Sigmoid colon (tissue), 7 donors: ENCODE data around the gene TSC2. TPM values are rescaled to one million over a fixed set of nuclear protein-coding genes. Genes with fewer than 3 reads are reported as not detected.

ENCODE experiments used
- DNase-seq: peaks from one replicate; pipeline ENCODE4 v3.0.0-alpha.2; 2019
- H3K27ac ChIP-seq, 4 donors: fragments of 200-600 bp; sonication (generic); one replicate each; pipeline ENCODE4 v1.5.1; 2016 to 2019; ENCODE audit warnings: mild to moderate bottlenecking in 1 of 4
- H3K27me3 ChIP-seq, 3 donors: fragments of 200-600 bp; sonication (generic); one replicate each; pipeline ENCODE4 v1.5.1; 2019; ENCODE audit warnings: mild to moderate bottlenecking in 1 of 3
- H3K36me3 ChIP-seq, 4 donors: fragments of 200-600 bp; sonication (generic); one replicate each; pipeline ENCODE4 v1.5.1; 2016 to 2019
- H3K4me1 ChIP-seq, 4 donors: fragments of 200-600 bp; sonication (generic); one replicate each; pipeline ENCODE4 v1.5.1; 2017 to 2019
- H3K4me3 ChIP-seq, 4 donors: fragments of 200-600 bp; sonication (generic); one replicate each; pipeline ENCODE4 v1.5.1; 2017 to 2019; ENCODE audit warnings: mild to moderate bottlenecking in 2 of 4, moderate library complexity in 1 of 4
- H3K9me3 ChIP-seq, 4 donors: fragments of 200-600 bp in 3 of 4; sonication (generic) in 3 of 4; one replicate each; pipeline versions ENCODE4 v1.5.1 to v1.6.1; 2013 to 2019
- EP300 ChIP-seq, 4 donors: sonication (generic); formaldehyde crosslinking; IDR thresholded peaks; one replicate each; pipeline ENCODE4 v1.6.1; 2017; ENCODE audit warnings: antibody characterized with exemption in 4 of 4
- POLR2A ChIP-seq, 2 donors: fragments of 450-650 bp; IDR thresholded peaks; one replicate each; pipeline ENCODE4 v1.6.1; 2016; ENCODE audit warnings: antibody characterized with exemption in 2 of 2, mild to moderate bottlenecking in 2 of 2, moderate library complexity in 2 of 2
- POLR2AphosphoS5 ChIP-seq, 4 donors: sonication (generic); formaldehyde crosslinking; IDR thresholded peaks; one replicate each; pipeline ENCODE4 v1.6.1; 2017; ENCODE audit warnings: antibody characterized with exemption in 4 of 4
- WGBS, 2 donors: extraction: QIAGEN DNeasy Blood & Tissue Kit; methylation state at CpG; one replicate each; pipeline ENCODE4 v1.1.7; 2013; 5-methylcytosine and 5-hydroxymethylcytosine counted together
- intact Hi-C: fragments of 100-400 bp; cut with DNase I; formaldehyde crosslinking; loops from one replicate; pipeline ENCODE4 v1.15.1; 2023
- polyA plus RNA-seq, 3 donors: library from polyadenylated mRNA; stranded (reverse); fragments of 200-250 nt; gene quantifications; one replicate each; pipeline ENCODE4 v1.2.3, GENCODE V29; 2013
- total RNA-seq, 4 donors: library from RNA; depleted of rRNA; stranded (reverse); fragments of >200 nt; gene quantifications; one replicate each; pipeline ENCODE4 v1.1.0, GENCODE V29; 2016
- TF ChIP-seq, protein P1 (sequence below), 4 experiments: fragments of 450-650 bp in 3 of 4; fragments of 200-600 bp in 1 of 4; IDR thresholded peaks; one replicate each; pipeline ENCODE4 v1.5.1; 2016 to 2019; ENCODE audit warnings: antibody characterized with exemption in 4 of 4, mild to moderate bottlenecking in 3 of 4, moderate library complexity in 2 of 4
- donor health status: healthy with polysubstance abuse.
- donor health status: Bipolar disorder and iron deficiency.
- donor health status: healthy.

Gene TSC2
- total and polyA plus RNA-seq, 7 donors: 16.9 to 80.9 (median 34.6) TPM

DNA sequence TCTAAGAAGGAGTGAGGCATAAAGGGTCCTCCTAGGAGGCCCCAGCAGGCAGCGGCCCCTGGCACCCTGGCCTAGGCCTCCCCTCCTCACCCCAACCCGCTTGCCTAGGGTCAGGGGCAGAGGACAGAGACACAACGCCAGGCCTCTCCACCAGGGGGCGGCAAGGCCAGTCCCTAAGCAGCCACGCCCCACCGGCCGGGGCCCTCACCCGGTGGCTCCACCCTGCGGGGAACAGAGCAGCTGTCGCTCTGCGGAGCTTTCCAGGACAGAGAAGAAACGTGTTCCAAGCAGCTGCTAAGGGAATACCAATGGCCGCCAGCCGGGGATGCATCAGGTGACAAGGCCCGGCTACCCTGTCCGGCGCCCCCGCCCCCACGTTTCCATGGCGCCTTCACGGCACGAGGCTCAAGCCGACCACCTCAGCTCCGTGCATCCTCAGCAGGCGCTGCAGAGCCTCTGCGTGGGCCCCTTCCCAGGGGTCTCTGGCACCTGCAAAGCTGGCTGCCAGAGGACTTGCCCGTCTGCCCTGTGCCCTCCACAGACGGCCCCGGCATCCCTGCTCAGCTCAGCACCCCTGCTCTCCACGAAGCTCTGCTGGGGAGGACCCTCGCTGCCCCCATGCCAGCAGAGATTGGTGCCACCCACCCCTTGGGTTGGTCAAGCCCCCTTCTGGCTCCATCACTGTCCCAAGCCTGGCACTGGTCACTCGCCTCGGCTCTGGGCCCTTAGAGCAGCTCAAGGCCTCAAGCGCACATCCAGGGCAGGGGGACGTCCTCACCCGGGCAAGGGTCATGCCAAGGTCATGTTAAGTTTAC lies 43.8 kb upstream of the TSC2 start:
- Histone ChIP-seq H3K9me3 (no peaks in the 10 kb centered on the region), H3K4me1 (peaks cover 0 to 59% (median 53%) of the 10 kb centered on the region in 4 donors), H3K27ac (peak overlapping the region in 2 of 4 donors; percentile 15 to 37), H3K36me3 (peaks cover 29 to 45% (median 37%) of the 10 kb centered on the region in 4 donors), H3K4me3 (peak overlapping the region in 2 of 4 donors; percentile 1 to 17), H3K27me3 (no peaks in the 10 kb centered on the region)
- intact Hi-C loops: no loop called here
- TF ChIP-seq POLR2AphosphoS5 (IDR thresholded peaks at IDR 0.05) (no peak), EP300 (IDR thresholded peaks at IDR 0.05) (no peak), POLR2A (IDR thresholded peaks at IDR 0.05) (no peak)
- TF ChIP-seq, protein P1, sequence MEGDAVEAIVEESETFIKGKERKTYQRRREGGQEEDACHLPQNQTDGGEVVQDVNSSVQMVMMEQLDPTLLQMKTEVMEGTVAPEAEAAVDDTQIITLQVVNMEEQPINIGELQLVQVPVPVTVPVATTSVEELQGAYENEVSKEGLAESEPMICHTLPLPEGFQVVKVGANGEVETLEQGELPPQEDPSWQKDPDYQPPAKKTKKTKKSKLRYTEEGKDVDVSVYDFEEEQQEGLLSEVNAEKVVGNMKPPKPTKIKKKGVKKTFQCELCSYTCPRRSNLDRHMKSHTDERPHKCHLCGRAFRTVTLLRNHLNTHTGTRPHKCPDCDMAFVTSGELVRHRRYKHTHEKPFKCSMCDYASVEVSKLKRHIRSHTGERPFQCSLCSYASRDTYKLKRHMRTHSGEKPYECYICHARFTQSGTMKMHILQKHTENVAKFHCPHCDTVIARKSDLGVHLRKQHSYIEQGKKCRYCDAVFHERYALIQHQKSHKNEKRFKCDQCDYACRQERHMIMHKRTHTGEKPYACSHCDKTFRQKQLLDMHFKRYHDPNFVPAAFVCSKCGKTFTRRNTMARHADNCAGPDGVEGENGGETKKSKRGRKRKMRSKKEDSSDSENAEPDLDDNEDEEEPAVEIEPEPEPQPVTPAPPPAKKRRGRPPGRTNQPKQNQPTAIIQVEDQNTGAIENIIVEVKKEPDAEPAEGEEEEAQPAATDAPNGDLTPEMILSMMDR (IDR thresholded peaks at IDR 0.05): peak; percentile 64 to 92 (median 87)
- DNase-seq: peak; percentile 93
- 21 to 32% methylated on average over 36 of the region's 36 CpGs for whole genome bisulfite sequencing, 2 donors

DNA sequence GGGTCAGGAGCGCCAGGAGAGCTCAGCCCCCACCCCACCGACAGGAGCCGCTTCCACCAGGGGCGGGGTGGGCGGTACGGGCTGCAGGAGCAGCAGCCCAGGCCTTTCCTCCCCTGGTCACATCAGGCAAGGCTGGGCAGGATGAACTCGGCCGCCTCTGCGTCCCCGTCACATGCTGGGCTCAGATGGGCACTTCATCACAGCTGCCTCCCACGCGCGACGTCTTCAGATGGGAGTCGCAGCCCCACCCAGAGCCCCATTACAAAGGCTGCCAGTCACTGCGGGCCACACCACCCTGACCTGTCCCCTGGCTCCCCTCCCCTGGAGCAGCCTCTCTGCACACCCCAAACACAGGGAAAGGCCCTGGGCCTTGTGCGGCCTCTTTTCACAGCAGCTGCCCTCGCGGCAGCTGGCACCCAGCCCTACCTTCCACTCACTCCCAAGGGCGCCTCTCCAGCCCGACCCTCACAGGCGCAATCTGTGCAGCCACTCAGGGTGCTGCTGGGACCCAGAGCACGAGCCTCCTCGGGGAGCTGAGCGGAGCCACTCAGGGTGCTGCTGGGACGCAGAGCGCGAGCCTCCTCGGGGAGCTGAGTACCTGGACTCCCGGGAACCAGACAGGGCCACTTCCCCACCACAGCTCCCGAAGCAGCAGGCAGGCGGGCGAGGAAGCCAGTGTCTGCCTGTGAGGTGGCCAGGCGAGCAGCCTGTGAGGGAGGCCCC lies 42.8 kb upstream of the TSC2 start:
- Histone ChIP-seq H3K9me3 (no peaks in the 10 kb centered on the region), H3K4me1 (peaks cover 0 to 63% (median 54%) of the 10 kb centered on the region in 4 donors), H3K4me3 (no peak overlapping the region), H3K36me3 (peaks cover 20 to 36% (median 28%) of the 10 kb centered on the region in 4 donors), H3K27me3 (no peaks in the 10 kb centered on the region), H3K27ac (peak overlapping the region in 1 of 4 donors; percentile 37)
- DNase-seq: no peak
- 84 to 85% methylated on average over 34 of the region's 34 CpGs for WGBS, 2 donors
- TF ChIP-seq POLR2AphosphoS5 (IDR thresholded peaks at IDR 0.05) (no peak), POLR2A (IDR thresholded peaks at IDR 0.05) (no peak), EP300 (IDR thresholded peaks at IDR 0.05) (no peak)
- TF ChIP-seq, protein P1 (IDR thresholded peaks at IDR 0.05): no peak
- intact Hi-C loops: no loop called here

DNA sequence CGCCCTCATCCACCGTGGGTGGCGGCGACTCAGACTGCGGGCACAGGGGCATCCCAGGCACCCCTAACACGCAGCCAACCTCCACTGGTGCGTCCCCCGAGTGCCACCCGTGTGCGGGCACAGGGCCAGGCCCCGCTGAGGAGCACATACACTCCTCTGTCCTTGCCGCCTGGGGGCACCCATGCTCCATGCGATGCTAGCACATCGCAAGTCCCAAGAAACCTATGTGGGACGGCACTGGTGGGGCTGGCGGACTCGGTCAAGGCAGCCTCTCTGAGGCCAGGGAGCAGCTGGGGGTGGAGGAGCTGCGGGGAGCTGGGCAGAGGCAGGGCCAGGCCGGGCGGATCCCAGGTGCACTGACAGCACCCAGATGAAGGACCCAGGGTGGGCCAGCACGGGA lies 42.1 kb upstream of the TSC2 start:
- H3K4me3 ChIP-seq: no peak overlapping the region
- H3K9me3 ChIP-seq: no peaks in the 10 kb centered on the region
- intact Hi-C loops: no loop called here
- no peak for DNase-seq
- no peaks in the 10 kb centered on the region for H3K27me3 ChIP-seq
- 77 to 88% methylated on average over 21 of the region's 21 CpGs for WGBS, 2 donors
- H3K36me3 ChIP-seq: peaks cover 16 to 29% (median 22%) of the 10 kb centered on the region in 4 donors
- peaks cover 0 to 70% (median 60%) of the 10 kb centered on the region in 4 donors for H3K4me1 ChIP-seq
- no peak for TF ChIP-seq POLR2A (IDR thresholded peaks at IDR 0.05)
- H3K27ac ChIP-seq: no peak overlapping the region

DNA sequence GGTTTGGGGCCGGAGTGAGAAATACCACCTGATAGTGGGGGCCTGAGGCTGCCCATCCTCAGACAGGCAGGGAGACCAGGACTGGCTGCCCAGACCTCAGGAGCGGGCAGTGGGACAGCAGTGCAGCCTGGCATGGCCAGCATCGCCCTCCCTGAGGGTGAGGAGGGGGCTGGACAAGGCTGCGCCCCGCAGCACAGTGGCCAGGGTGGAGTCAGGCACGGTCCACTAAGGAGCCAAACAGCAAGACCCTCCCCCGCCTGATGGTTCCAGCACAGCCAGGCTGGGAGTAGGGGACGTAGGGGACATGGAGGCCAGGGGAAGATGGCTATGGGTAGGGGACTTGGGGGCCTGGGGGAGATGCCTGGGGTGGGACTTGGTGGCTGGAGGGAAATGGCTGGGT lies 41.5 kb upstream of the TSC2 start:
- no peak for DNase-seq
- WGBS, 2 donors: 93 to 94% methylated on average over 8 of the region's 8 CpGs
- intact Hi-C loops: no loop called here
- Histone ChIP-seq H3K27me3 (no peaks in the 10 kb centered on the region), H3K27ac (no peak overlapping the region), H3K4me3 (no peak overlapping the region), H3K9me3 (no peaks in the 10 kb centered on the region), H3K4me1 (peaks cover 0 to 73% (median 61%) of the 10 kb centered on the region in 4 donors), H3K36me3 (peaks cover 11 to 22% (median 17%) of the 10 kb centered on the region in 4 donors)
- no peak for TF ChIP-seq POLR2A (IDR thresholded peaks at IDR 0.05)

DNA sequence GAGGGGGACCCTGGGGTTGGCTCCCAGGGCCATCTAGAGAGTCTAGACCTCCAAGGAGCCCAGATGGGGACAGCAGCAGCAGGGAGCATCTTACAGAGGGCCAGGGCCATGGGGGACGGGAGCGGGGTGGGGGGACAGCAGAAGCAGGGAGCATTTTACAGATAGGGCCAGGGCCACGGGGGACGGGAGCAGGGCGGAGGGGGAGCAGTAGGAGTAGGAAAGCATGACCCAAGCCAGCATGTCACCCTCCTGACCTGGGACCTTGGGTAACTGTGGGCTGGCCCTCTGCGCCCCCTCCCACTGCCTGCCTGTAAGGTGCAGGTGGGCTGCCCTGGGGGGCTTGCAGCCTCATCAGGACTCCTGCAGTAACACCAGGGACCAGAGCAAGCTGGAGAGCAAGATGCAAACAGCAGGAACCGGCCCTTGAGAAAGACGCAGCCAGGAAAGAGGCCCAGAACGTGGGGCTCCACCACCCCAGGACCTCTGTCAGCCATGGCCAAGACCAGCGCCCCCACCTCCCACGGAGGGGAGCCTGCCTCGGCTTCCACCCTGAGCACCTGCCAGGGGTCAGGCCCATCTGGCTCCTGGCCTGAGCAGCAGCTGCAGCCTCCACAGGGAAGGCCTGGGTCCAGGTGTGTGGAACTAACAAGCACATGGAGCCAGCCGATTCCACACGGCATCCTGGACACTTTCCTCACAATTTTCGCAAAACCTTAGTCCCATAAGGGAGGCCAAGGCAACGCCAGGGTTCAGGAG lies 40.5 kb upstream of the TSC2 start:
- intact Hi-C loops: no loop called here
- Histone ChIP-seq H3K9me3 (no peaks in the 10 kb centered on the region), H3K36me3 (peaks cover 2 to 13% (median 7%) of the 10 kb centered on the region in 4 donors), H3K27ac (peak overlapping the region in 1 of 4 donors; percentile 89), H3K4me1 (peaks cover 0 to 73% (median 61%) of the 10 kb centered on the region in 4 donors), H3K27me3 (no peaks in the 10 kb centered on the region), H3K4me3 (no peak overlapping the region)
- 81 to 83% methylated on average over 16 of the region's 16 CpGs for WGBS, 2 donors
- no peak for DNase-seq
- TF ChIP-seq EP300 (IDR thresholded peaks at IDR 0.05) (no peak), POLR2AphosphoS5 (IDR thresholded peaks at IDR 0.05) (no peak), POLR2A (IDR thresholded peaks at IDR 0.05) (no peak)
- TF ChIP-seq, protein P1 (IDR thresholded peaks at IDR 0.05): no peak
